Lower leg skin (tissue), 4 donors: ENCODE results near the gene TOR1AIP2. TPM values are rescaled to one million over a fixed set of nuclear protein-coding genes. Genes with fewer than 3 reads are reported as not detected.

ENCODE experiments used
- DNase-seq, 2 donors: peaks; one replicate each; pipeline ENCODE4 v3.0.0-alpha.2; 2019; ENCODE audit warnings: low spot score in 2 of 2
- H3K4me3 ChIP-seq: fragments of 200-600 bp; sonication (generic); 2 replicates; pipeline ENCODE4 v1.5.1; 2017; ENCODE audit warnings: mild to moderate bottlenecking, low read depth; ENCODE audit not compliant: poor library complexity, severe bottlenecking
- POLR2A ChIP-seq, 2 donors: fragments of 450-650 bp; IDR thresholded peaks; one replicate each; pipeline ENCODE4 v1.6.1; 2016 to 2017; ENCODE audit warnings: antibody characterized with exemption in 2 of 2, mild to moderate bottlenecking in 1 of 2, moderate library complexity in 1 of 2
- WGBS, 2 donors: methylation state at CpG; one replicate each; pipeline ENCODE4 v1.1.5; 2018; 5-methylcytosine and 5-hydroxymethylcytosine counted together
- intact Hi-C: fragments of 100-400 bp; cut with DNase I; formaldehyde crosslinking; loops from one replicate; pipeline ENCODE4 v1.15.0; 2023; ENCODE audit warnings: low total_unique reads
- total RNA-seq, 4 donors: library from RNA; depleted of rRNA; stranded (reverse); fragments of >200 nt; gene quantifications; one replicate each; pipeline ENCODE4 v1.1.0, GENCODE V29; 2016
- TF ChIP-seq, protein P1 (sequence below), 3 donors: fragments of 450-650 bp; IDR thresholded peaks; one replicate each; pipeline ENCODE4 v1.5.1; 2016; ENCODE audit warnings: antibody characterized with exemption in 3 of 3, mild to moderate bottlenecking in 3 of 3, moderate library complexity in 2 of 3

The TOR1AIP2 gene
- total RNA-seq, 4 donors from 2014 or later: 81.5 to 108 (median 91.3) TPM

DNA sequence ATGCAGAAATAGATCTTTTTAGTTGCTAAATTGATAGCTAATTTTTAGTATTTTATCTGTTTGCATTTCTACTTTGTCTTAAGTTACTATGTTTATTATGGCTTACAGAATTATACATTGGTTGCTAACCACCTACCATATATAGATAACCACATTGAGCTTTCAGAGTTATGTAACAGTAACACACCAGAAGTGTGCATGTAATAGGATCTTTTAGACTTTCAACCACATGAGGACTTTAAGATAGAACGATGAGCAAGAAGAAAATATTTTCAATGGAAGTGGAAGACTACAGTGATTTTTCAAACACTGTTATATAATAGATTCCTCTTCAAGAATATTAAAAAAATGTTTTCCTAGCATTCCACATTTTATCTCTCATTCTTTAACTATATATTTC, 33.3 kb upstream of the TOR1AIP2 start:
- no peak for TF ChIP-seq POLR2A (IDR thresholded peaks at IDR 0.05)
- TF ChIP-seq, protein P1, sequence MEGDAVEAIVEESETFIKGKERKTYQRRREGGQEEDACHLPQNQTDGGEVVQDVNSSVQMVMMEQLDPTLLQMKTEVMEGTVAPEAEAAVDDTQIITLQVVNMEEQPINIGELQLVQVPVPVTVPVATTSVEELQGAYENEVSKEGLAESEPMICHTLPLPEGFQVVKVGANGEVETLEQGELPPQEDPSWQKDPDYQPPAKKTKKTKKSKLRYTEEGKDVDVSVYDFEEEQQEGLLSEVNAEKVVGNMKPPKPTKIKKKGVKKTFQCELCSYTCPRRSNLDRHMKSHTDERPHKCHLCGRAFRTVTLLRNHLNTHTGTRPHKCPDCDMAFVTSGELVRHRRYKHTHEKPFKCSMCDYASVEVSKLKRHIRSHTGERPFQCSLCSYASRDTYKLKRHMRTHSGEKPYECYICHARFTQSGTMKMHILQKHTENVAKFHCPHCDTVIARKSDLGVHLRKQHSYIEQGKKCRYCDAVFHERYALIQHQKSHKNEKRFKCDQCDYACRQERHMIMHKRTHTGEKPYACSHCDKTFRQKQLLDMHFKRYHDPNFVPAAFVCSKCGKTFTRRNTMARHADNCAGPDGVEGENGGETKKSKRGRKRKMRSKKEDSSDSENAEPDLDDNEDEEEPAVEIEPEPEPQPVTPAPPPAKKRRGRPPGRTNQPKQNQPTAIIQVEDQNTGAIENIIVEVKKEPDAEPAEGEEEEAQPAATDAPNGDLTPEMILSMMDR (IDR thresholded peaks at IDR 0.05): no peak
- intact Hi-C loops: no loop called here
- WGBS, 2 donors: 72 to 80% methylated on average over 1 of the region's 1 CpG
- no peak for DNase-seq
- H3K4me3 ChIP-seq: no peak overlapping the region

DNA sequence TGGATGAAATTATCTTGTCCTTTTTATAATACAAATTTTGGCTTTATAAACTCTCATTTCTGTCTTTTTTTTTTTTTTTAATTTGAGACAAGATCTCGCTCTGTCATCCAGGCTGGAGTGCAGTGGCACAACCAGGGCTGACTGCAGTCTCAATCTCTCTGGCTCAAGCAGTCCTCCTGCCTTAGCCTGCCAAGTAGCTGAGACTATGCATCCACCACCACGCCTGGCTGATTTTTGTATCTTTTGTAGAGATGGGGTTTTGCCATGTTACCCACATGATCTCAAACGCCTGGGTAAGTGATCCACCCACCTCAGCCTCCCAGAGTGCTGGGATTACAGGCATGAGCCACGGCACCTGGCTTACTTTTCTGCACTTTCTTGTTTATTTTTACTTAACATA, 12.0 kb upstream of the TOR1AIP2 start:
- intact Hi-C loops: no loop called here

DNA sequence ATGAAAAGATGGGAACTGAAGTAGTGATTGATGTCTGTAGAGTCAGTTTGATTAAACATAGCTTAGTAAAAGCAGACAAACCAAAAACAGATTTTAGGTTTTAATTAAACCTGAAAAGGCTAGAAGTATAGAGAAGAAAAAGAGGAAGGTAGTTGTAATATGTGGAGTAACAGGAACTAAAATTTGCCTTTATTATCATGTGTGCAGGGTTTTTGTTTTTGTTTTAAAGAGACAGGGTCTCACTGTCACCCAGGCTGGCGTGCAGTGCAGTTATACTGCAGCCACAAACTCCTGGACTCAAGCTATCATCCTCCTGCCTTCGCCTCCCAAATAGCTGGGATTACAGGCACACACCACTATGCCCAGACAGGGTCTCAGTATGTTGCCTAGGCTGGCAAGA, 10.5 kb upstream of the TOR1AIP2 start:
- no peak for DNase-seq
- no peak for TF ChIP-seq POLR2A (IDR thresholded peaks at IDR 0.05)
- TF ChIP-seq, protein P1 (IDR thresholded peaks at IDR 0.05): no peak
- H3K4me3 ChIP-seq: no peak overlapping the region
- WGBS, 2 donors: 70 to 71% methylated on average over 2 of the region's 2 CpGs
- intact Hi-C loops: no loop called here

More for the DNA sequence above, 12.0 kb upstream of the TOR1AIP2 start:
- WGBS, 2 donors: 83 to 85% methylated on average over 4 of the region's 4 CpGs
- no peak for TF ChIP-seq POLR2A (IDR thresholded peaks at IDR 0.05)
- TF ChIP-seq, protein P1 (IDR thresholded peaks at IDR 0.05): no peak
- no peak for DNase-seq
- H3K4me3 ChIP-seq: no peak overlapping the region

DNA sequence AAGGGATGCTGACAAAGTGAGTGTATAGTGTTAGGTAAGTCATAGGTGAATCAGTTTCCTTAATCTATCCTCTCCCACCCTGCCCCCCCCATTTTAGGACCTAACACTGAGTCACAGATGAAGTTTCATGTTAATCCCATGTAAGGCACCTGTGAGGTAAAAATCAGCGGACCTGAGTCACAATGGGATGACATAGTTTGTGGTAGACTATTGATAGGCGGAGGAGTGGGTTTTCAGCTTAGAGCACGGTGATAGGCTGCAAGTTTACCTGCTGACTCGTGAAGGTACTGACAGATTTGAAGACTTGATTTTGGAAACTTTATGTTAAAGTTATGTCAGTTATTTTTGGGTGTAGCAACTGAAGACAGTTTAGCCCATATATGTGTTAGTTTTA, 6.1 kb upstream of the TOR1AIP2 start:
- 14 to 19% methylated on average over 4 of the region's 4 CpGs for WGBS, 2 donors
- no peak for TF ChIP-seq POLR2A (IDR thresholded peaks at IDR 0.05)
- TF ChIP-seq, protein P1 (IDR thresholded peaks at IDR 0.05): no peak
- H3K4me3 ChIP-seq: no peak overlapping the region
- intact Hi-C loops: no loop called here
- DNase-seq: no peak

DNA sequence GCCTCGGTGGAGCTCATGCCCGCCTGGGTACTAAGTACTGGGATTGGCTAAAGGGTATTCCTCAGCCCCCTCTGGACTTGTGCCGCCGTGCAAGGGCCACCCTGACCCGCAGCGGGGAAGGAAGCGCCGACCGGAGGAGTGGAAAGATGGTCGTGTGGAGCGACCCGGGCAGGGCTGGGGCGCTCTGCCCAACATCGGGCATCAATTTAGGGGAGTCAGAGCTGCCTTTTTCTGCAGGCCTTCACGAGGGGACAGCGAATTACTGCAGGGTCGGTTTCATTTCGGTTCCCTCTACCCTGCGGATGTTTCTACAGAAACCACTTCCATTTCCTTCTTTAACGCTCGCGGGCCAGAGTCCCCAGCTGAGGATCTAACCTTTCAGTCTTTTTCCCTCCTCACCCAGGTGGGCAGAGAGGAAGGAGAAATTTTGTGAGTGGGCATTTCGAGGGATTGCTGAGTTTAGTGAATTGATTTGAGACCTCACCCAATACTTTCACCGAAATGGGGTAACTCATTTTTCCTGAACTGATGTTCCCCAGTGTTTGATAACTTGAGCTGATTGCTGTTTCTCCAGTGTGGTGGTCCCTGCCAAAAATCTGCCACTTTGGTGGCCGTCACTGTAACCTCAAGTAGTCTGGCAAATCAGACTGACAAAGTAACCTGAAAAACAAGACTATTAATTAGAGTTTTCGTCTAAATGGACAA, 5.6 kb upstream of the TOR1AIP2 start:
- DNase-seq: no peak
- WGBS, 2 donors: 0 to 1% methylated on average over 21 to 24 of the region's 26 CpGs
- intact Hi-C loops: no loop called here
- TF ChIP-seq POLR2A (IDR thresholded peaks at IDR 0.05): no peak
- TF ChIP-seq, protein P1 (IDR thresholded peaks at IDR 0.05): no peak
- peak overlapping the region; percentile 78 for H3K4me3 ChIP-seq
